Measurements from ENCODE around the gene KAT2B.
A peak's percentile ranks its signal among the peaks of the same experiment; 100 is the strongest.
"Not testable (repeated sequence)": the region's sequence is repeated elsewhere in the genome, so short reads cannot be mapped to it uniquely, and the experiment has no call there.

KAT2B gene

GRCh38 chr3:20041197-20041780 lies 1.0 kb downstream of the KAT2B start:
- no peak for TF ChIP-seq CTCF (IDR thresholded peaks at IDR 0.05; ENCODE audit: low read depth, low read length, missing control alignments)
- peak overlapping the region; percentile 61 for H3K4me3 ChIP-seq (replicated peaks; ENCODE audit: low read depth, low read length)
- DNase-seq (ENCODE audit: extremely low read depth, low read depth): no peak

GRCh38 chr3:20042331-20042730 lies 2.1 kb downstream of the KAT2B start:
- no peak for DNase-seq (ENCODE audit: extremely low read depth, low read depth)
- TF ChIP-seq CTCF (IDR thresholded peaks at IDR 0.05; ENCODE audit: low read depth, low read length, missing control alignments): no peak
- no peak overlapping the region for H3K4me3 ChIP-seq (replicated peaks; ENCODE audit: low read depth, low read length)

GRCh38 chr3:20043396-20043795 lies 3.1 kb downstream of the KAT2B start:
- H3K4me3 ChIP-seq (replicated peaks; ENCODE audit: low read depth, low read length): no peak overlapping the region
- TF ChIP-seq CTCF (IDR thresholded peaks at IDR 0.05; ENCODE audit: low read depth, low read length, missing control alignments): no peak
- no peak for DNase-seq (ENCODE audit: extremely low read depth, low read depth)

GRCh38 chr3:20043825-20044224 lies 3.6 kb downstream of the KAT2B start:
- no peak overlapping the region for H3K4me3 ChIP-seq (replicated peaks; ENCODE audit: low read depth, low read length)
- no peak for TF ChIP-seq CTCF (IDR thresholded peaks at IDR 0.05; ENCODE audit: low read depth, low read length, missing control alignments)
- DNase-seq (ENCODE audit: extremely low read depth, low read depth): no peak

GRCh38 chr3:20045141-20045540 lies 4.9 kb downstream of the KAT2B start:
- H3K4me3 ChIP-seq (replicated peaks; ENCODE audit: low read depth, low read length): not testable (repeated sequence)

GRCh38 chr3:20046556-20046955 lies 6.3 kb downstream of the KAT2B start:
- no peak for TF ChIP-seq CTCF (IDR thresholded peaks at IDR 0.05; ENCODE audit: low read depth, low read length, missing control alignments)
- no peak for DNase-seq (ENCODE audit: extremely low read depth, low read depth)
- no peak overlapping the region for H3K4me3 ChIP-seq (replicated peaks; ENCODE audit: low read depth, low read length)

More at GRCh38 chr3:20045141-20045540, 4.9 kb downstream of the KAT2B start:
- DNase-seq (ENCODE audit: extremely low read depth, low read depth): not testable (repeated sequence)

GRCh38 chr3:20047341-20047779 lies 7.1 kb downstream of the KAT2B start:
- H3K4me3 ChIP-seq (replicated peaks; ENCODE audit: low read depth, low read length): no peak overlapping the region
- no peak for DNase-seq (ENCODE audit: extremely low read depth, low read depth)
- TF ChIP-seq CTCF (IDR thresholded peaks at IDR 0.05; ENCODE audit: low read depth, low read length, missing control alignments): no peak

Data from HFF-Myc (cell line).